WTC11 (cell line): ENCODE measurements around the gene PTP4A1. TPM values are rescaled to one million over a fixed set of nuclear protein-coding genes. Genes with fewer than 3 reads are reported as not detected.

Experiments
- ATAC-seq: fragments of 200-7000 bp; cut with Tn5 transposase; 2 replicates; pipeline ENCODE4 v1.10.0; 2021; ENCODE audit warnings: mild to moderate bottlenecking, moderate library complexity
- CTCF ChIA-PET: fragments of 300-600 bp; sonication (Branson Sonifier 250); formaldehyde crosslinking; loops from one replicate; lab custom pipeline; 2021; ENCODE audit warnings: antibody characterized with exemption; lab: Charles Lee
- POLR2A ChIA-PET: fragments of 350-600 bp; sonication (Branson Sonifier 250); formaldehyde crosslinking; loops from one replicate; lab custom pipeline; 2021; ENCODE audit warnings: antibody characterized with exemption; lab: Charles Lee
- DNase-seq: peaks from one replicate; pipeline ENCODE4 v3.0.0; 2021; ENCODE audit warnings: low spot score
- H3K27ac Mint-ChIP-seq: 2 replicates; pipeline ENCODE4 v1.8.0; 2021; ENCODE audit warnings: mixed read lengths
- H3K27me3 Mint-ChIP-seq: 2 replicates; pipeline ENCODE4 v1.8.0; 2021; ENCODE audit warnings: low read depth, mild to moderate bottlenecking, moderate library complexity, mixed read lengths
- H3K36me3 Mint-ChIP-seq: 2 replicates; pipeline ENCODE4 v1.8.0; 2021; ENCODE audit warnings: mixed read lengths
- H3K4me1 Mint-ChIP-seq: 2 replicates; pipeline ENCODE4 v1.8.0; 2022; ENCODE audit warnings: mixed read lengths
- H3K4me3 Mint-ChIP-seq: 2 replicates; pipeline ENCODE4 v1.8.0; 2021; ENCODE audit warnings: mild to moderate bottlenecking, moderate library complexity, mixed read lengths
- H3K9me3 Mint-ChIP-seq: 2 replicates; pipeline ENCODE4 v1.8.0; 2021; ENCODE audit warnings: mixed read lengths
- FOXJ3 ChIP-seq: sonication (generic); formaldehyde crosslinking; IDR thresholded peaks from 2 replicates; pipeline ENCODE4 v1.9.0; 2021; ENCODE audit warnings: missing genetic modification reagents, mild to moderate bottlenecking, borderline replicate concordance
- FOXP1 ChIP-seq: sonication (generic); formaldehyde crosslinking; IDR thresholded peaks from 2 replicates; pipeline ENCODE4 v1.8.0; 2022; ENCODE audit warnings: missing genetic modification reagents, mild to moderate bottlenecking, moderate library complexity, borderline replicate concordance
- GRHL2 ChIP-seq: fragments of 250-450 bp; sonication (Bioruptor Pico); IDR thresholded peaks from 2 replicates; pipeline ENCODE4 v1.8.0; 2022; ENCODE audit warnings: mild to moderate bottlenecking, moderate library complexity; ENCODE audit not compliant: insufficient replicate concordance, severe bottlenecking
- HMGA2 ChIP-seq: fragments of 250-450 bp; sonication (Bioruptor Pico); IDR thresholded peaks from 2 replicates; pipeline ENCODE4 v1.4.0; 2021; ENCODE audit warnings: mild to moderate bottlenecking, moderate library complexity
- PRRX2 ChIP-seq: fragments of 250-450 bp; sonication (Bioruptor Pico); IDR thresholded peaks from 2 replicates; pipeline ENCODE4 v1.8.0; 2021; ENCODE audit warnings: mild to moderate bottlenecking
- RORB ChIP-seq: fragments of 250-450 bp; sonication (Bioruptor Pico); IDR thresholded peaks from 2 replicates; pipeline ENCODE4 v1.9.0; 2021; ENCODE audit warnings: mild to moderate bottlenecking
- SMAD4 ChIP-seq: sonication (generic); formaldehyde crosslinking; IDR thresholded peaks from 2 replicates; pipeline ENCODE4 v1.8.0; 2022; ENCODE audit warnings: mild to moderate bottlenecking, missing genetic modification reagents
- TEAD4 ChIP-seq: sonication (generic); formaldehyde crosslinking; IDR thresholded peaks from 2 replicates; pipeline ENCODE4 v1.8.0; 2022; ENCODE audit warnings: mild to moderate bottlenecking, missing genetic modification reagents
- total RNA-seq: library from RNA; stranded (reverse); gene quantifications from 3 replicates; pipeline ENCODE4 v1.2.3, GENCODE V29; 2021
- TF ChIP-seq, protein P1 (sequence below): sonication (generic); formaldehyde crosslinking; IDR thresholded peaks from 2 replicates; pipeline ENCODE4 v1.8.0; 2022; ENCODE audit warnings: mild to moderate bottlenecking, missing genetic modification reagents
- TF ChIP-seq, protein P2 (sequence below): sonication (generic); formaldehyde crosslinking; IDR thresholded peaks from 2 replicates; pipeline ENCODE4 v1.8.1; 2022; ENCODE audit warnings: mild to moderate bottlenecking, moderate library complexity, missing genetic modification reagents
- TF ChIP-seq, protein P3 (sequence below): sonication (generic); formaldehyde crosslinking; conservative IDR thresholded peaks from 2 replicates; pipeline ENCODE4 v1.8.1; 2023; ENCODE audit warnings: mild to moderate bottlenecking, low read depth, missing genetic modification reagents, moderate library complexity
- TF ChIP-seq, protein P4 (sequence below): fragments of 250-450 bp; sonication (Bioruptor Pico); IDR thresholded peaks from 2 replicates; pipeline ENCODE4 v1.9.0; 2021; ENCODE audit warnings: mild to moderate bottlenecking
- TF ChIP-seq, protein P5 (sequence below): sonication (generic); formaldehyde crosslinking; IDR thresholded peaks from 2 replicates; pipeline ENCODE4 v1.8.1; 2022; ENCODE audit warnings: low read depth, missing genetic modification reagents, borderline replicate concordance
- TF ChIP-seq, protein P6 (sequence below): sonication (generic); formaldehyde crosslinking; IDR thresholded peaks from 2 replicates; pipeline ENCODE4 v1.8.0; 2022; ENCODE audit warnings: mild to moderate bottlenecking, missing genetic modification reagents
- TF ChIP-seq, protein P7 (sequence below): fragments of 250-450 bp; sonication (Bioruptor Pico); IDR thresholded peaks from 2 replicates; pipeline ENCODE4 v1.9.0; 2021; ENCODE audit warnings: mild to moderate bottlenecking, borderline replicate concordance
- TF ChIP-seq, protein P8 (sequence below): fragments of 250-450 bp; sonication (Bioruptor Pico); IDR thresholded peaks from 2 replicates; pipeline ENCODE4 v1.8.0; 2021; ENCODE audit warnings: mild to moderate bottlenecking
- TF ChIP-seq, protein P9 (sequence below): sonication (generic); formaldehyde crosslinking; IDR thresholded peaks from 2 replicates; pipeline ENCODE4 v1.8.1; 2023; ENCODE audit warnings: mild to moderate bottlenecking, moderate library complexity, missing genetic modification reagents

PTP4A1 gene
- total RNA-seq, 1 experiment from 2014 or later, result 56.9 TPM

DNA sequence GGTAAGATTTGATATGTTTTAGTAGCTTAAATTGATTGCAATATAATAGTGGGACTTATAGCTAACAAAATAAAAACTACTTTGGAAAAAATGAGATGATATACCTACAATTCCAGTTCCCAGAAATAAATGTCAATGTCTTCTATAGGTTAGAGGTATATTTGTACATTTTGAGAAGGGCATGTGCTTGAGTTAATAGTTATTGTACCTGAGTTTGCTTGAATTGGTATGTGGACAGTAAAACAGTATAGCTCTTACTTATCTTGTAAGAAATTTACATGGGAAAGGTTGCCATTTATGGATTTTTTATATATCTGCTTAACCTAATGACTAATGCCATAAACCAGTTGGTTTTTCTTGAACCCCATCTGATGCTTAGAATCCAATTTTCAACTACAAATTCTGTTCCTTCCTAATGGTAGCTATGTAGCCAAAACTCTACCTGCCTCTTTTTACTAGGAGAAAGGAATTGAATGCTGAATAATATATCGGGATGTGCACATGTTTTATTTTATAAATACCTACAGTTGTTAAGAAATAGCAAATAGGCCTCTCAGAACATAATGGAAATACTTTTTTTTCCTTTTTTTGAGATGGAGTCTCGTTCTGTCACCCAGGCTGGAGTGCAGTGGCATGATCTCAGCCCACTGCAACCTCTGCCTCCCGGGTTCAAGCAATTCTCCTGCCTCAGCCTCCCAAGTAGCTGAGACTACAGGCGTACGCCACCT lies 4.9 kb downstream of the PTP4A1 start:
- ChIA-PET CTCF (no interaction called here), POLR2A (no interaction called here)
- Mint-ChIP-seq H3K9me3 (no peaks in the 10 kb centered on the region), H3K4me3 (no peak overlapping the region), H3K27me3 (no peaks in the 10 kb centered on the region), H3K36me3 (peaks cover 56% of the 10 kb centered on the region), H3K4me1 (peaks cover 22% of the 10 kb centered on the region), H3K27ac (no peak overlapping the region)
- ATAC-seq (no peak), DNase-seq (no peak)
- TF ChIP-seq, protein P1, sequence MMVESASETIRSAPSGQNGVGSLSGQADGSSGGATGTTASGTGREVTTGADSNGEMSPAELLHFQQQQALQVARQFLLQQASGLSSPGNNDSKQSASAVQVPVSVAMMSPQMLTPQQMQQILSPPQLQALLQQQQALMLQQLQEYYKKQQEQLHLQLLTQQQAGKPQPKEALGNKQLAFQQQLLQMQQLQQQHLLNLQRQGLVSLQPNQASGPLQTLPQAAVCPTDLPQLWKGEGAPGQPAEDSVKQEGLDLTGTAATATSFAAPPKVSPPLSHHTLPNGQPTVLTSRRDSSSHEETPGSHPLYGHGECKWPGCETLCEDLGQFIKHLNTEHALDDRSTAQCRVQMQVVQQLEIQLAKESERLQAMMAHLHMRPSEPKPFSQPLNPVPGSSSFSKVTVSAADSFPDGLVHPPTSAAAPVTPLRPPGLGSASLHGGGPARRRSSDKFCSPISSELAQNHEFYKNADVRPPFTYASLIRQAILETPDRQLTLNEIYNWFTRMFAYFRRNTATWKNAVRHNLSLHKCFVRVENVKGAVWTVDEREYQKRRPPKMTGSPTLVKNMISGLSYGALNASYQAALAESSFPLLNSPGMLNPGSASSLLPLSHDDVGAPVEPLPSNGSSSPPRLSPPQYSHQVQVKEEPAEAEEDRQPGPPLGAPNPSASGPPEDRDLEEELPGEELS (CRISPR knock-in tag), result no peak
- TF ChIP-seq, protein P2, sequence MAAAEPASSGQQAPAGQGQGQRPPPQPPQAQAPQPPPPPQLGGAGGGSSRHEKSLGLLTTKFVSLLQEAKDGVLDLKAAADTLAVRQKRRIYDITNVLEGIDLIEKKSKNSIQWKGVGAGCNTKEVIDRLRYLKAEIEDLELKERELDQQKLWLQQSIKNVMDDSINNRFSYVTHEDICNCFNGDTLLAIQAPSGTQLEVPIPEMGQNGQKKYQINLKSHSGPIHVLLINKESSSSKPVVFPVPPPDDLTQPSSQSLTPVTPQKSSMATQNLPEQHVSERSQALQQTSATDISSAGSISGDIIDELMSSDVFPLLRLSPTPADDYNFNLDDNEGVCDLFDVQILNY (CRISPR knock-in tag), result no peak
- TF ChIP-seq SMAD4 (CRISPR knock-in tag) (no peak), RORB (no peak), GRHL2 (CRISPR knock-in tag) (no peak), FOXP1 (no peak), TEAD4 (CRISPR knock-in tag) (no peak), FOXJ3 (CRISPR knock-in tag) (no peak), PRRX2 (no peak), HMGA2 (CRISPR knock-in tag) (no peak)
- TF ChIP-seq, protein P3, sequence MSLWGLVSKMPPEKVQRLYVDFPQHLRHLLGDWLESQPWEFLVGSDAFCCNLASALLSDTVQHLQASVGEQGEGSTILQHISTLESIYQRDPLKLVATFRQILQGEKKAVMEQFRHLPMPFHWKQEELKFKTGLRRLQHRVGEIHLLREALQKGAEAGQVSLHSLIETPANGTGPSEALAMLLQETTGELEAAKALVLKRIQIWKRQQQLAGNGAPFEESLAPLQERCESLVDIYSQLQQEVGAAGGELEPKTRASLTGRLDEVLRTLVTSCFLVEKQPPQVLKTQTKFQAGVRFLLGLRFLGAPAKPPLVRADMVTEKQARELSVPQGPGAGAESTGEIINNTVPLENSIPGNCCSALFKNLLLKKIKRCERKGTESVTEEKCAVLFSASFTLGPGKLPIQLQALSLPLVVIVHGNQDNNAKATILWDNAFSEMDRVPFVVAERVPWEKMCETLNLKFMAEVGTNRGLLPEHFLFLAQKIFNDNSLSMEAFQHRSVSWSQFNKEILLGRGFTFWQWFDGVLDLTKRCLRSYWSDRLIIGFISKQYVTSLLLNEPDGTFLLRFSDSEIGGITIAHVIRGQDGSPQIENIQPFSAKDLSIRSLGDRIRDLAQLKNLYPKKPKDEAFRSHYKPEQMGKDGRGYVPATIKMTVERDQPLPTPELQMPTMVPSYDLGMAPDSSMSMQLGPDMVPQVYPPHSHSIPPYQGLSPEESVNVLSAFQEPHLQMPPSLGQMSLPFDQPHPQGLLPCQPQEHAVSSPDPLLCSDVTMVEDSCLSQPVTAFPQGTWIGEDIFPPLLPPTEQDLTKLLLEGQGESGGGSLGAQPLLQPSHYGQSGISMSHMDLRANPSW (CRISPR knock-in tag), result no peak
- TF ChIP-seq, protein P4, sequence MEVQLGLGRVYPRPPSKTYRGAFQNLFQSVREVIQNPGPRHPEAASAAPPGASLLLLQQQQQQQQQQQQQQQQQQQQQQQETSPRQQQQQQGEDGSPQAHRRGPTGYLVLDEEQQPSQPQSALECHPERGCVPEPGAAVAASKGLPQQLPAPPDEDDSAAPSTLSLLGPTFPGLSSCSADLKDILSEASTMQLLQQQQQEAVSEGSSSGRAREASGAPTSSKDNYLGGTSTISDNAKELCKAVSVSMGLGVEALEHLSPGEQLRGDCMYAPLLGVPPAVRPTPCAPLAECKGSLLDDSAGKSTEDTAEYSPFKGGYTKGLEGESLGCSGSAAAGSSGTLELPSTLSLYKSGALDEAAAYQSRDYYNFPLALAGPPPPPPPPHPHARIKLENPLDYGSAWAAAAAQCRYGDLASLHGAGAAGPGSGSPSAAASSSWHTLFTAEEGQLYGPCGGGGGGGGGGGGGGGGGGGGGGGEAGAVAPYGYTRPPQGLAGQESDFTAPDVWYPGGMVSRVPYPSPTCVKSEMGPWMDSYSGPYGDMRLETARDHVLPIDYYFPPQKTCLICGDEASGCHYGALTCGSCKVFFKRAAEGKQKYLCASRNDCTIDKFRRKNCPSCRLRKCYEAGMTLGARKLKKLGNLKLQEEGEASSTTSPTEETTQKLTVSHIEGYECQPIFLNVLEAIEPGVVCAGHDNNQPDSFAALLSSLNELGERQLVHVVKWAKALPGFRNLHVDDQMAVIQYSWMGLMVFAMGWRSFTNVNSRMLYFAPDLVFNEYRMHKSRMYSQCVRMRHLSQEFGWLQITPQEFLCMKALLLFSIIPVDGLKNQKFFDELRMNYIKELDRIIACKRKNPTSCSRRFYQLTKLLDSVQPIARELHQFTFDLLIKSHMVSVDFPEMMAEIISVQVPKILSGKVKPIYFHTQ (CRISPR knock-in tag), result no peak
- TF ChIP-seq, protein P5, sequence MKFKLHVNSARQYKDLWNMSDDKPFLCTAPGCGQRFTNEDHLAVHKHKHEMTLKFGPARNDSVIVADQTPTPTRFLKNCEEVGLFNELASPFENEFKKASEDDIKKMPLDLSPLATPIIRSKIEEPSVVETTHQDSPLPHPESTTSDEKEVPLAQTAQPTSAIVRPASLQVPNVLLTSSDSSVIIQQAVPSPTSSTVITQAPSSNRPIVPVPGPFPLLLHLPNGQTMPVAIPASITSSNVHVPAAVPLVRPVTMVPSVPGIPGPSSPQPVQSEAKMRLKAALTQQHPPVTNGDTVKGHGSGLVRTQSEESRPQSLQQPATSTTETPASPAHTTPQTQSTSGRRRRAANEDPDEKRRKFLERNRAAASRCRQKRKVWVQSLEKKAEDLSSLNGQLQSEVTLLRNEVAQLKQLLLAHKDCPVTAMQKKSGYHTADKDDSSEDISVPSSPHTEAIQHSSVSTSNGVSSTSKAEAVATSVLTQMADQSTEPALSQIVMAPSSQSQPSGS (CRISPR knock-in tag), result no peak
- TF ChIP-seq, protein P6, sequence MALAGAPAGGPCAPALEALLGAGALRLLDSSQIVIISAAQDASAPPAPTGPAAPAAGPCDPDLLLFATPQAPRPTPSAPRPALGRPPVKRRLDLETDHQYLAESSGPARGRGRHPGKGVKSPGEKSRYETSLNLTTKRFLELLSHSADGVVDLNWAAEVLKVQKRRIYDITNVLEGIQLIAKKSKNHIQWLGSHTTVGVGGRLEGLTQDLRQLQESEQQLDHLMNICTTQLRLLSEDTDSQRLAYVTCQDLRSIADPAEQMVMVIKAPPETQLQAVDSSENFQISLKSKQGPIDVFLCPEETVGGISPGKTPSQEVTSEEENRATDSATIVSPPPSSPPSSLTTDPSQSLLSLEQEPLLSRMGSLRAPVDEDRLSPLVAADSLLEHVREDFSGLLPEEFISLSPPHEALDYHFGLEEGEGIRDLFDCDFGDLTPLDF (CRISPR knock-in tag), result no peak
- TF ChIP-seq, protein P7, sequence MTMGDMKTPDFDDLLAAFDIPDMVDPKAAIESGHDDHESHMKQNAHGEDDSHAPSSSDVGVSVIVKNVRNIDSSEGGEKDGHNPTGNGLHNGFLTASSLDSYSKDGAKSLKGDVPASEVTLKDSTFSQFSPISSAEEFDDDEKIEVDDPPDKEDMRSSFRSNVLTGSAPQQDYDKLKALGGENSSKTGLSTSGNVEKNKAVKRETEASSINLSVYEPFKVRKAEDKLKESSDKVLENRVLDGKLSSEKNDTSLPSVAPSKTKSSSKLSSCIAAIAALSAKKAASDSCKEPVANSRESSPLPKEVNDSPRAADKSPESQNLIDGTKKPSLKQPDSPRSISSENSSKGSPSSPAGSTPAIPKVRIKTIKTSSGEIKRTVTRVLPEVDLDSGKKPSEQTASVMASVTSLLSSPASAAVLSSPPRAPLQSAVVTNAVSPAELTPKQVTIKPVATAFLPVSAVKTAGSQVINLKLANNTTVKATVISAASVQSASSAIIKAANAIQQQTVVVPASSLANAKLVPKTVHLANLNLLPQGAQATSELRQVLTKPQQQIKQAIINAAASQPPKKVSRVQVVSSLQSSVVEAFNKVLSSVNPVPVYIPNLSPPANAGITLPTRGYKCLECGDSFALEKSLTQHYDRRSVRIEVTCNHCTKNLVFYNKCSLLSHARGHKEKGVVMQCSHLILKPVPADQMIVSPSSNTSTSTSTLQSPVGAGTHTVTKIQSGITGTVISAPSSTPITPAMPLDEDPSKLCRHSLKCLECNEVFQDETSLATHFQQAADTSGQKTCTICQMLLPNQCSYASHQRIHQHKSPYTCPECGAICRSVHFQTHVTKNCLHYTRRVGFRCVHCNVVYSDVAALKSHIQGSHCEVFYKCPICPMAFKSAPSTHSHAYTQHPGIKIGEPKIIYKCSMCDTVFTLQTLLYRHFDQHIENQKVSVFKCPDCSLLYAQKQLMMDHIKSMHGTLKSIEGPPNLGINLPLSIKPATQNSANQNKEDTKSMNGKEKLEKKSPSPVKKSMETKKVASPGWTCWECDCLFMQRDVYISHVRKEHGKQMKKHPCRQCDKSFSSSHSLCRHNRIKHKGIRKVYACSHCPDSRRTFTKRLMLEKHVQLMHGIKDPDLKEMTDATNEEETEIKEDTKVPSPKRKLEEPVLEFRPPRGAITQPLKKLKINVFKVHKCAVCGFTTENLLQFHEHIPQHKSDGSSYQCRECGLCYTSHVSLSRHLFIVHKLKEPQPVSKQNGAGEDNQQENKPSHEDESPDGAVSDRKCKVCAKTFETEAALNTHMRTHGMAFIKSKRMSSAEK (CRISPR knock-in tag), result no peak
- TF ChIP-seq, protein P8, sequence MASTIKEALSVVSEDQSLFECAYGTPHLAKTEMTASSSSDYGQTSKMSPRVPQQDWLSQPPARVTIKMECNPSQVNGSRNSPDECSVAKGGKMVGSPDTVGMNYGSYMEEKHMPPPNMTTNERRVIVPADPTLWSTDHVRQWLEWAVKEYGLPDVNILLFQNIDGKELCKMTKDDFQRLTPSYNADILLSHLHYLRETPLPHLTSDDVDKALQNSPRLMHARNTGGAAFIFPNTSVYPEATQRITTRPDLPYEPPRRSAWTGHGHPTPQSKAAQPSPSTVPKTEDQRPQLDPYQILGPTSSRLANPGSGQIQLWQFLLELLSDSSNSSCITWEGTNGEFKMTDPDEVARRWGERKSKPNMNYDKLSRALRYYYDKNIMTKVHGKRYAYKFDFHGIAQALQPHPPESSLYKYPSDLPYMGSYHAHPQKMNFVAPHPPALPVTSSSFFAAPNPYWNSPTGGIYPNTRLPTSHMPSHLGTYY (CRISPR knock-in tag), result no peak
- TF ChIP-seq, protein P9, sequence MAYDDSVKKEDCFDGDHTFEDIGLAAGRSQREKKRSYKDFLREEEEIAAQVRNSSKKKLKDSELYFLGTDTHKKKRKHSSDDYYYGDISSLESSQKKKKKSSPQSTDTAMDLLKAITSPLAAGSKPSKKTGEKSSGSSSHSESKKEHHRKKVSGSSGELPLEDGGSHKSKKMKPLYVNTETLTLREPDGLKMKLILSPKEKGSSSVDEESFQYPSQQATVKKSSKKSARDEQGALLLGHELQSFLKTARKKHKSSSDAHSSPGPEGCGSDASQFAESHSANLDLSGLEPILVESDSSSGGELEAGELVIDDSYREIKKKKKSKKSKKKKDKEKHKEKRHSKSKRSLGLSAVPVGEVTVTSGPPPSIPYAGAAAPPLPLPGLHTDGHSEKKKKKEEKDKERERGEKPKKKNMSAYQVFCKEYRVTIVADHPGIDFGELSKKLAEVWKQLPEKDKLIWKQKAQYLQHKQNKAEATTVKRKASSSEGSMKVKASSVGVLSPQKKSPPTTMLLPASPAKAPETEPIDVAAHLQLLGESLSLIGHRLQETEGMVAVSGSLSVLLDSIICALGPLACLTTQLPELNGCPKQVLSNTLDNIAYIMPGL (CRISPR knock-in tag), result no peak
